HG03439 (cell line): Measurements from ENCODE around the gene HAVCR2.

Source experiments
- ATAC-seq: cut with Tn5 transposase; IDR thresholded peaks from one replicate; pipeline ENCODE4 v1.9.1; 2021; ENCODE audit warnings: mild to moderate bottlenecking, moderate library complexity; ENCODE audit not compliant: unreplicated experiment

HAVCR2 gene

GRCh38 chr5:157108976-157109375 lies at the start of gene HAVCR2:
TSS of gene HAVCR2 (minus strand) at chr5:157109044. CDS start at chr5:157108983, 61 bp downstream.
- peak; percentile 74 for ATAC-seq

GRCh38 chr5:157157293-157157891 lies 48.5 kb upstream of the HAVCR2 start:
- ATAC-seq: no peak

- ATAC-seq: no peak
Observed at GRCh38 chr5:157155297-157155696, 46.5 kb upstream of the HAVCR2 start.

- no peak for ATAC-seq
Observed at GRCh38 chr5:157150995-157151394, 42.2 kb upstream of the HAVCR2 start.

- peak; percentile 72 for ATAC-seq
Observed at GRCh38 chr5:157148734-157149615, 40.1 kb upstream of the HAVCR2 start.

GRCh38 chr5:157143127-157143971 lies 34.5 kb upstream of the HAVCR2 start:
- peak; percentile 49 for ATAC-seq

- peak; percentile 99 for ATAC-seq
Observed at GRCh38 chr5:157142317-157143126, 33.7 kb upstream of the HAVCR2 start, which contains the start of gene MED7. TSS of gene MED7 (minus strand) at chr5:157142865. CDS start at chr5:157139431, 3,434 bp downstream.

GRCh38 chr5:157137691-157138090 lies 28.8 kb upstream of the HAVCR2 start:
- no peak for ATAC-seq

GRCh38 chr5:157132281-157132612 lies 23.4 kb upstream of the HAVCR2 start:
- no peak for ATAC-seq

GRCh38 chr5:157130925-157131324 lies 22.1 kb upstream of the HAVCR2 start:
- ATAC-seq: peak; percentile 43

GRCh38 chr5:157121709-157122108 lies 12.9 kb upstream of the HAVCR2 start:
- no peak for ATAC-seq

GRCh38 chr5:157120102-157120501 lies 11.3 kb upstream of the HAVCR2 start:
- ATAC-seq: no peak

- ATAC-seq: peak; percentile 69
Observed at GRCh38 chr5:157116483-157116954, 7.7 kb upstream of the HAVCR2 start.

GRCh38 chr5:157115502-157115901 lies 6.7 kb upstream of the HAVCR2 start:
- no peak for ATAC-seq

GRCh38 chr5:157115012-157115411 lies 6.2 kb upstream of the HAVCR2 start:
- ATAC-seq: no peak

GRCh38 chr5:157113002-157113401 lies 4.2 kb upstream of the HAVCR2 start:
- no peak for ATAC-seq

GRCh38 chr5:157109744-157110143 lies 900 bp upstream of the HAVCR2 start:
- ATAC-seq: peak; percentile 61

GRCh38 chr5:157107508-157107907 lies 1.3 kb downstream of the HAVCR2 start:
- no peak for ATAC-seq

- no peak for ATAC-seq
Observed at GRCh38 chr5:157106630-157107461, 2.0 kb downstream of the HAVCR2 start.
